ENCODE data around the gene MZB1.

Gene MZB1

GRCh38 chr5:139389701-139390638 is at the start of gene MZB1:
Gene MZB1 (minus strand): TSS chr5:139389913. CDS start chr5:139389856, 57 bp downstream.
- DNase-seq (ENCODE audit: low read depth in 2 of 2): no peak

GRCh38 chr5:139439013-139439903 is 49.5 kb upstream of the MZB1 start, which contains the start of gene DNAJC18:
Gene DNAJC18 (minus strand): TSS chr5:139439525. CDS start chr5:139439445, 80 bp downstream.
- DNase-seq (ENCODE audit: low read depth in 2 of 2): peak; percentile 80 to 91

GRCh38 chr5:139438707-139439012 is 48.9 kb upstream of the MZB1 start:
- no peak for DNase-seq (ENCODE audit: low read depth in 2 of 2)

GRCh38 chr5:139435676-139436075 is 46.0 kb upstream of the MZB1 start:
- DNase-seq (ENCODE audit: low read depth in 2 of 2): no peak

- no peak for DNase-seq (ENCODE audit: low read depth in 2 of 2)
Observed at GRCh38 chr5:139431706-139432105, 42.0 kb upstream of the MZB1 start.

- DNase-seq (ENCODE audit: low read depth in 2 of 2): no peak
Observed at GRCh38 chr5:139430015-139430414, 40.3 kb upstream of the MZB1 start.

GRCh38 chr5:139426203-139426885 is 36.6 kb upstream of the MZB1 start:
- no peak for DNase-seq (ENCODE audit: low read depth in 2 of 2)

GRCh38 chr5:139425497-139425896 is 35.8 kb upstream of the MZB1 start:
- no peak for DNase-seq (ENCODE audit: low read depth in 2 of 2)

- peak in 1 of 2 donors; percentile 38 for DNase-seq (ENCODE audit: low read depth in 2 of 2)
Observed at GRCh38 chr5:139422307-139422893, 32.7 kb upstream of the MZB1 start.

GRCh38 chr5:139419226-139420192 is 29.8 kb upstream of the MZB1 start:
- no peak for DNase-seq (ENCODE audit: low read depth in 2 of 2)

GRCh38 chr5:139418793-139419192 is 29.1 kb upstream of the MZB1 start:
- no peak for DNase-seq (ENCODE audit: low read depth in 2 of 2)

- DNase-seq (ENCODE audit: low read depth in 2 of 2): no peak
Observed at GRCh38 chr5:139417214-139417613, 27.5 kb upstream of the MZB1 start.

GRCh38 chr5:139416651-139417050 is 26.9 kb upstream of the MZB1 start:
- no peak for DNase-seq (ENCODE audit: low read depth in 2 of 2)

- no peak for DNase-seq (ENCODE audit: low read depth in 2 of 2)
Observed at GRCh38 chr5:139415869-139416268, 26.2 kb upstream of the MZB1 start.

- no peak for DNase-seq (ENCODE audit: low read depth in 2 of 2)
Observed at GRCh38 chr5:139415221-139415861, 25.6 kb upstream of the MZB1 start.

- DNase-seq (ENCODE audit: low read depth in 2 of 2): no peak
Observed at GRCh38 chr5:139414581-139415130, 24.9 kb upstream of the MZB1 start.

- DNase-seq (ENCODE audit: low read depth in 2 of 2): no peak
Observed at GRCh38 chr5:139413963-139414362, 24.2 kb upstream of the MZB1 start.

- DNase-seq (ENCODE audit: low read depth in 2 of 2): no peak
Observed at GRCh38 chr5:139413153-139413552, 23.4 kb upstream of the MZB1 start.

GRCh38 chr5:139410993-139411828 is 21.5 kb upstream of the MZB1 start:
- no peak for DNase-seq (ENCODE audit: low read depth in 2 of 2)

Measured in activated CD4-positive, alpha-beta T cell treated with anti-CD3 and anti-CD28 coated beads for 24 hours (primary cell).